ENCODE data around the gene EARS2. TPM values are rescaled to one million over a fixed set of nuclear protein-coding genes. Genes with fewer than 3 reads are reported as not detected.

EARS2 gene
- total RNA-seq, 1 experiment from 2014 or later = 50.1 TPM

DNA sequence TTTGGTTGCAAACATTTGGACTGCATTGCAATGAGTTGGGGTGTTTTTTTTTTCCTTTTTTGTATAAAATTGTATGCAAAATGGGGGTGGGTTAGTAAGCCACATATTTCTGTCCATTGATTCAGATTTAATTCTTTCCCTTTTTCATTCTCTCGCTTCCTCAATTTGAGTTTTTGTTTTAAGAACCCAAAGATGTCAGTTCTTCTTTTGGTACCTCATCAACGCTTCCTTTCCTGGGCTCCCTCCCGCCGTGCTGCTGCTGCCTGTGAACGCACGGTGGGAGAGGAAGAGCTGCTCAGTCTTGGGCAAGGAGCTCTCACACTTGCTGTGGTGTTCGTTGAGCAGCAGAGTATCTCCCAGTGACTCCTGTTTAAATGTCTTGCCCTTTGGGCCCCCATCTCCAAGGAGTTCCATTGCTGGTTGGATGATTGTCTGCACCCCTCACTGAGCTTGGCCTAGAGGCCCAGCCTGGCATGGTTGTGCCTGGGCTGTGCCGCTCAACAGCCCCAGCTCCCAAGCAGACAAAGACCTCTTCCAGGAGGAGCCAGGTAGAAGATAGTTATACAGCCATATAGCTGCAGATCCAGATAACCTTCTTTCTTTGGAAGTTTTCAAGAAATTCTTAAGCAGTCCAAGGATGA, 14.0 kb upstream of the EARS2 start:
- Histone ChIP-seq H4K20me1 (ENCODE audit: control insufficient read depth, insufficient read depth, insufficient read length) (no peaks in the 10 kb centered on the region), H3K9ac (ENCODE audit: extremely low read depth, insufficient read length, low read length) (no peak overlapping the region)

More for the DNA sequence above, 14.0 kb upstream of the EARS2 start:
- Histone ChIP-seq H2BK15ac (ENCODE audit: low read depth, low read length) (no peak overlapping the region), H4K5ac (ENCODE audit: insufficient read length, low read depth, low read length) (no peak overlapping the region), H3K23ac (ENCODE audit: insufficient read length, low read depth, low read length) (no peak overlapping the region), H4K8ac (replicated peaks; ENCODE audit: insufficient read length, low read depth, low read length) (no peak overlapping the region), H3K79me1 (ENCODE audit: insufficient read depth, low read depth, low read length, poor library complexity, severe bottlenecking) (no peaks in the 10 kb centered on the region), H2BK120ac (ENCODE audit: low read depth, low read length, poor library complexity, severe bottlenecking) (no peak overlapping the region), H2BK12ac (ENCODE audit: insufficient read length, low read depth, low read length) (no peak overlapping the region), H3K14ac (ENCODE audit: insufficient read depth, low read length) (no peak overlapping the region), H3K9me3 (ENCODE audit: control insufficient read depth, low read depth, low read length) (no peaks in the 10 kb centered on the region), H2AK5ac (ENCODE audit: insufficient read length, low read length) (no peak overlapping the region), H3K23me2 (ENCODE audit: insufficient read length, low read depth, low read length, poor library complexity, severe bottlenecking) (no peaks in the 10 kb centered on the region), H2BK20ac (ENCODE audit: low read depth, low read length, poor library complexity, severe bottlenecking) (no peak overlapping the region), H3K79me2 (ENCODE audit: insufficient read depth, low read length) (no peaks in the 10 kb centered on the region), H3K18ac (ENCODE audit: insufficient read length, low read depth, low read length) (no peak overlapping the region), H3K4me1 (ENCODE audit: insufficient read depth, low read length) (no peaks in the 10 kb centered on the region), H3K4me2 (ENCODE audit: insufficient read depth, insufficient read length, low read length) (no peak overlapping the region), H2AFZ (ENCODE audit: low read length) (no peak overlapping the region), H2BK5ac (ENCODE audit: insufficient read length, low read length) (no peak overlapping the region), H3K27me3 (ENCODE audit: insufficient read depth, low read length) (no peaks in the 10 kb centered on the region), H3K27ac (ENCODE audit: insufficient read length, low read depth, low read length) (no peak overlapping the region), H3K4ac (ENCODE audit: low read depth, low read length) (no peak overlapping the region), H3K56ac (ENCODE audit: insufficient read length, low read depth, low read length) (no peak overlapping the region), H3T11ph (ENCODE audit: low read length) (no peak overlapping the region), H4K91ac (ENCODE audit: insufficient read length, low read depth, low read length) (no peak overlapping the region)
- no peaks in the 10 kb centered on the region for H3K4me1 Mint-ChIP-seq
- no peak overlapping the region for H3K27ac Mint-ChIP-seq
- DNase-seq = no peak
- H3K9me3 Mint-ChIP-seq = no peaks in the 10 kb centered on the region
- TF ChIP-seq, protein P1, sequence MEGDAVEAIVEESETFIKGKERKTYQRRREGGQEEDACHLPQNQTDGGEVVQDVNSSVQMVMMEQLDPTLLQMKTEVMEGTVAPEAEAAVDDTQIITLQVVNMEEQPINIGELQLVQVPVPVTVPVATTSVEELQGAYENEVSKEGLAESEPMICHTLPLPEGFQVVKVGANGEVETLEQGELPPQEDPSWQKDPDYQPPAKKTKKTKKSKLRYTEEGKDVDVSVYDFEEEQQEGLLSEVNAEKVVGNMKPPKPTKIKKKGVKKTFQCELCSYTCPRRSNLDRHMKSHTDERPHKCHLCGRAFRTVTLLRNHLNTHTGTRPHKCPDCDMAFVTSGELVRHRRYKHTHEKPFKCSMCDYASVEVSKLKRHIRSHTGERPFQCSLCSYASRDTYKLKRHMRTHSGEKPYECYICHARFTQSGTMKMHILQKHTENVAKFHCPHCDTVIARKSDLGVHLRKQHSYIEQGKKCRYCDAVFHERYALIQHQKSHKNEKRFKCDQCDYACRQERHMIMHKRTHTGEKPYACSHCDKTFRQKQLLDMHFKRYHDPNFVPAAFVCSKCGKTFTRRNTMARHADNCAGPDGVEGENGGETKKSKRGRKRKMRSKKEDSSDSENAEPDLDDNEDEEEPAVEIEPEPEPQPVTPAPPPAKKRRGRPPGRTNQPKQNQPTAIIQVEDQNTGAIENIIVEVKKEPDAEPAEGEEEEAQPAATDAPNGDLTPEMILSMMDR (conservative IDR thresholded peaks at IDR 0.05) = no peak
- H3K27me3 Mint-ChIP-seq (ENCODE audit: low read depth) = no peaks in the 10 kb centered on the region
- H3K4me3 Mint-ChIP-seq = no peak overlapping the region
- peaks cover 26 to 82% (median 74%) of the 10 kb centered on the region in 3 experiments for H3K36me3 Mint-ChIP-seq (ENCODE audit: insufficient read depth in 1 of 3, low read depth in 3 of 3)
- WGBS (ENCODE audit: extremely low coverage, insufficient read length, low lambda C conversion rate) = no CpG with 5 or more reads among the region's 8 CpGs

All from H9 (cell line).